ENCODE measurements around the gene DCLK1.

DNA sequence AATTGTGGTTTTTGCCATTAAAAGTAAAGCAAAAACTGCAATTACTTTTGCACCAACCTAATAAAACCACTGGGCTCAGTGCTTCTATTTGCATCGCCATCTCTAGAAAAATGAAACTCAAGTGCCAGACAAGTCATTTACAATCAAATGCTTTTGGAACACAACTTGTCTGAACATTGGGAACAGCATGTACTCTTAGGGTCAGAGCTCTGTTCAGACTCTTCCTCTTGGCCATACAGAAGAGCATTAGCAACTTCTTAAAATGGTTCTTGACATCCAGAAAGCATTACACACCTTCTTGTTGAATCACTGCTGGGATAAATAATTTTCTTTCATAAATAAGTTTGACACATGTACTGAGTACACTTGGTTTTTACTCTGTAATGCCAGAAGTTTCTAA lies 272.5 kb downstream of the DCLK1 start:
- TF ChIP-seq, protein P1, sequence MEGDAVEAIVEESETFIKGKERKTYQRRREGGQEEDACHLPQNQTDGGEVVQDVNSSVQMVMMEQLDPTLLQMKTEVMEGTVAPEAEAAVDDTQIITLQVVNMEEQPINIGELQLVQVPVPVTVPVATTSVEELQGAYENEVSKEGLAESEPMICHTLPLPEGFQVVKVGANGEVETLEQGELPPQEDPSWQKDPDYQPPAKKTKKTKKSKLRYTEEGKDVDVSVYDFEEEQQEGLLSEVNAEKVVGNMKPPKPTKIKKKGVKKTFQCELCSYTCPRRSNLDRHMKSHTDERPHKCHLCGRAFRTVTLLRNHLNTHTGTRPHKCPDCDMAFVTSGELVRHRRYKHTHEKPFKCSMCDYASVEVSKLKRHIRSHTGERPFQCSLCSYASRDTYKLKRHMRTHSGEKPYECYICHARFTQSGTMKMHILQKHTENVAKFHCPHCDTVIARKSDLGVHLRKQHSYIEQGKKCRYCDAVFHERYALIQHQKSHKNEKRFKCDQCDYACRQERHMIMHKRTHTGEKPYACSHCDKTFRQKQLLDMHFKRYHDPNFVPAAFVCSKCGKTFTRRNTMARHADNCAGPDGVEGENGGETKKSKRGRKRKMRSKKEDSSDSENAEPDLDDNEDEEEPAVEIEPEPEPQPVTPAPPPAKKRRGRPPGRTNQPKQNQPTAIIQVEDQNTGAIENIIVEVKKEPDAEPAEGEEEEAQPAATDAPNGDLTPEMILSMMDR (IDR thresholded peaks at IDR 0.05) = no peak
- TF ChIP-seq POLR2A (IDR thresholded peaks at IDR 0.05) = no peak

All from vagina (tissue), 2 donors.